HG03571 (cell line): Measurements from ENCODE around the gene SLC26A11.
"Not testable (repeated sequence)": the region's sequence is repeated elsewhere in the genome, so short reads cannot be mapped to it uniquely, and the experiment has no call there.

Experiments
- ATAC-seq: cut with Tn5 transposase; IDR thresholded peaks from one replicate; pipeline ENCODE4 v1.9.1; 2021; ENCODE audit not compliant: unreplicated experiment

SLC26A11 gene

GRCh38 chr17:80299350-80300100, 79.3 kb downstream of the SLC26A11 start:
- ATAC-seq, result not testable (repeated sequence)

DNA sequence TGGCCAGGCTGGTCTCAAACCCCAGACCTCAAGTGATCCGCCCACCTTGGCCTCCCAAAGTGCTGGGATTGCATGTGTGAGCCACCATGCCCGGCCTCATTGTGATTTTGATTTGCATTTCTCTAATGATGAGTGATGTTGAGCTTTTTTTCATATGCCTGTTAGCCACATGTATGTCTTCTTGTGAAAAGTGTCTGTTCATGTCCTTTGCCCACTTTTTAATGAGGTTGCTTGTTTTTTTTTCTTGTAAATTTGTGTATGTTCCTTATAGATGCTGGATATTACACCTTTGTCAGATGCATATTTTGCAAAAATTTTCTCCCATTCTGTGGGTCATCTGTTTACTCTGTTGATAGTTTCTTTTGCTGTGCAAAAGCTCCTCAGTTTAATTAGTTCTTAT, 80.5 kb downstream of the SLC26A11 start:
- ATAC-seq, result not testable (repeated sequence)
